Gastroesophageal sphincter (tissue), 3 donors: ENCODE measurements around the gene TMEM229A.

ENCODE experiments used
- CTCF ChIP-seq, 4 experiments: fragments of 200-600 bp in 2 of 4; fragments of 450-650 bp in 2 of 4; sonication (generic) in 1 of 4; IDR thresholded peaks; one replicate each; pipeline ENCODE4 v1.5.1; 2017 to 2019; ENCODE audit warnings: antibody characterized with exemption in 4 of 4, mild to moderate bottlenecking in 2 of 4, moderate library complexity in 2 of 4
- EP300 ChIP-seq: sonication (generic); formaldehyde crosslinking; IDR thresholded peaks from one replicate; pipeline ENCODE4 v1.6.1; 2017; ENCODE audit warnings: antibody characterized with exemption, mild to moderate bottlenecking
- POLR2A ChIP-seq, 2 donors: fragments of 450-650 bp; IDR thresholded peaks; one replicate each; pipeline ENCODE4 v1.6.1; 2017; ENCODE audit warnings: antibody characterized with exemption in 2 of 2, mild to moderate bottlenecking in 2 of 2, moderate library complexity in 1 of 2
- POLR2AphosphoS5 ChIP-seq: sonication (generic); formaldehyde crosslinking; IDR thresholded peaks from one replicate; pipeline ENCODE4 v1.6.1; 2017; ENCODE audit warnings: antibody characterized with exemption

- TF ChIP-seq CTCF (IDR thresholded peaks at IDR 0.05) = no peak
- no peak for TF ChIP-seq POLR2A (IDR thresholded peaks at IDR 0.05)
- TF ChIP-seq POLR2AphosphoS5 = no peak
- TF ChIP-seq EP300 = no peak
These were observed 37.1 kb downstream of the TMEM229A start for GRCh38 chr7:123995617-123996326.
